Measurements from ENCODE around the gene DNAJB6.

GRCh38 chr7:157293413-157293788, 43.4 kb upstream of the DNAJB6 start:
- TF ChIP-seq, protein P1, sequence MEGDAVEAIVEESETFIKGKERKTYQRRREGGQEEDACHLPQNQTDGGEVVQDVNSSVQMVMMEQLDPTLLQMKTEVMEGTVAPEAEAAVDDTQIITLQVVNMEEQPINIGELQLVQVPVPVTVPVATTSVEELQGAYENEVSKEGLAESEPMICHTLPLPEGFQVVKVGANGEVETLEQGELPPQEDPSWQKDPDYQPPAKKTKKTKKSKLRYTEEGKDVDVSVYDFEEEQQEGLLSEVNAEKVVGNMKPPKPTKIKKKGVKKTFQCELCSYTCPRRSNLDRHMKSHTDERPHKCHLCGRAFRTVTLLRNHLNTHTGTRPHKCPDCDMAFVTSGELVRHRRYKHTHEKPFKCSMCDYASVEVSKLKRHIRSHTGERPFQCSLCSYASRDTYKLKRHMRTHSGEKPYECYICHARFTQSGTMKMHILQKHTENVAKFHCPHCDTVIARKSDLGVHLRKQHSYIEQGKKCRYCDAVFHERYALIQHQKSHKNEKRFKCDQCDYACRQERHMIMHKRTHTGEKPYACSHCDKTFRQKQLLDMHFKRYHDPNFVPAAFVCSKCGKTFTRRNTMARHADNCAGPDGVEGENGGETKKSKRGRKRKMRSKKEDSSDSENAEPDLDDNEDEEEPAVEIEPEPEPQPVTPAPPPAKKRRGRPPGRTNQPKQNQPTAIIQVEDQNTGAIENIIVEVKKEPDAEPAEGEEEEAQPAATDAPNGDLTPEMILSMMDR (IDR thresholded peaks at IDR 0.05; ENCODE audit: poor library complexity): no peak
- TF ChIP-seq EZH2phosphoT487 (IDR thresholded peaks at IDR 0.05; ENCODE audit: low read depth, severe bottlenecking, unreplicated experiment): no peak
- no peak for TF ChIP-seq EZH2 (IDR thresholded peaks at IDR 0.05; ENCODE audit: borderline replicate concordance)

All from hepatocyte (in vitro differentiated cells).